H1 (cell line): ENCODE data around the gene NOB1. TPM values are rescaled to one million over a fixed set of nuclear protein-coding genes. Genes with fewer than 3 reads are reported as not detected.

Experiments
- EP300 ChIP-seq, 2 experiments: IDR thresholded peaks; 1 replicate in 1 of 2; 2 replicates in 1 of 2; pipeline ENCODE4 v1.6.1; 2011 to 2012; ENCODE audit warnings: low read depth in 2 of 2, low read length in 2 of 2, mild to moderate bottlenecking in 2 of 2, borderline replicate concordance in 1 of 2, inconsistent platforms in 1 of 2, moderate library complexity in 1 of 2
- PHF8 ChIP-seq: fragments of 200-600 bp; sonication (generic); conservative IDR thresholded peaks from 2 replicates; pipeline ENCODE4 v1.7.1; 2012; ENCODE audit warnings: low read depth, mild to moderate bottlenecking, inconsistent platforms, low read length, moderate library complexity
- POLR2AphosphoS5 ChIP-seq: IDR thresholded peaks from 2 replicates; pipeline ENCODE4 v1.6.1; 2011; ENCODE audit warnings: low read depth, low read length
- ZNF274 ChIP-seq: IDR thresholded peaks from 2 replicates; pipeline ENCODE4 v1.7.0; 2012; ENCODE audit warnings: low read length, borderline replicate concordance; ENCODE audit errors: extremely low read depth
- polyA plus RNA-seq, 7 experiments: library from polyadenylated mRNA; depleted of rRNA in 3 of 7; stranded (reverse) in 5 of 7; unstranded in 2 of 7; fragments of >200 nt in 5 of 7; fragments of 200-250 nt in 2 of 7; gene quantifications; 1 replicate in 5 of 7; 2 replicates in 1 of 7; 4 replicates in 1 of 7; pipeline versions ENCODE4 v1.2.1 to v1.2.3, GENCODE V29; 2011 to 2013; ENCODE audit warnings: missing spikeins in 2 of 7, mixed read lengths in 2 of 7
- total RNA-seq: library from RNA; stranded (reverse); fragmentation: NEBNext Ultra II Directional; extraction: Animal tissue kit (Norgen Biotek cat#: 25700); gene quantifications from 2 replicates; pipeline ENCODE4 v1.2.1, GENCODE V29; 2021

Gene NOB1
- total and polyA plus RNA-seq, 2 of the 8 experiments (the other 6 are each of a cell fraction or from before 2014, with no cell fraction given), result 88.2 to 108 TPM

DNA sequence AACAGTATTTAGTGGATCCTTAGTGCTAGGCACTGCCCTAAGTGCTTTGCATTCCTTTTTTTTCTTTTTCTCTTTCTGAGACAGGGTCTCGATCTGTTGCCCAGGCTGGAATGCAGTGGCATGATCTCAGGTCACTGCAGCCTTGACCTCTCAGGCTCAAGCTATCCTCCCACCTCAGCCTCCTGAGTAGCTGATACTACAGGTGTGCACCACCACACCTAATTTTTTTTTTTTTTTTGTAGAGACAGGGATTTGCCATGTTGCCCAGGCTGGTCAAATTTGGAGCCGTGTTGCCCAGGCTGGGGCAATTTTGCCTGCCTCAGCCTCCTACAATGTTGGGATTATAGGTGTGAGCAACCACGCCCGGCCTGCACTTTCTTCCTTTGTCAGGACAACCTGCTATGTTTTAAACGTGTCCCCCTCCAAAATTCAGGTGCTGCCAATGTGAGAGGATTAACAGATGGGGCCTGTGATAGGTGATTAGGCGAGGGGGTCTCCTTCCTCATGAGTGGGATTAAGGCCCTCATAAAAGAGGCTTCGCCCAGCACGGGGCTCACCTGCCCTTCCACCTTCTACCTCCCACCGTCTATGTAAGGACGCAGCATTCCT is 33.8 kb downstream of the NOB1 start (continued):
- TF ChIP-seq EP300 (IDR thresholded peaks at IDR 0.05; ENCODE audit: borderline replicate concordance in 1 of 2, low read depth in 2 of 2, low read length in 2 of 2), result no peak
- no peak for TF ChIP-seq POLR2AphosphoS5
- no peak for TF ChIP-seq ZNF274
- TF ChIP-seq PHF8, result no peak
